ENCODE measurements around the gene TRIM33. TPM values are rescaled to one million over a fixed set of nuclear protein-coding genes. Genes with fewer than 3 reads are reported as not detected.

TRIM33 gene
- total RNA-seq, 3 donors from 2014 or later, result 28.6 to 38.1 (median 35.5) TPM

DNA sequence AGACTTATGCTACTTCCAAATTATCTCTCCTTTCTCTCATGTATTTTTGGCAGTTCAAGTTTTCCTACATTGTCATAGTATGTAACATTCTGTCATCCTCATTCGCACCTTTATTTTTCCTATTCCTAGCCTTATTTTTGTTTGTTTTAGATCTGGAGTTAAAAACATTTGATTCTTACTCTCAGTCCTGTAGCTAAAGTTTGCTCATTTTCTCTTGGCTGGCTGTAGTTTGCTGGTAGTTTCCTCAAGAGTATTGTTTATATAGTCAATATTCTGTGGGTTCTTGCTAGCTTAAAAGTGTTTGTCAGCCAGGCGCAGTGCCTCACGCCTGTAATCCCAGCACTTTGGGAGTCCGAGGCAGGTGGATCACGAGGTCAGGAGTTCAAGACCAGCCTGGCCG lies 29.8 kb upstream of the TRIM33 start:
- intact Hi-C loops (cut with DNase I, micrococcal nuclease), result no loop called here
- H3K36me3 ChIP-seq (ENCODE audit: low read depth), result no peaks in the 10 kb centered on the region
- H3K9me3 ChIP-seq, result no peaks in the 10 kb centered on the region
- H3K4me3 ChIP-seq, result no peak overlapping the region
- TF ChIP-seq, protein P1, sequence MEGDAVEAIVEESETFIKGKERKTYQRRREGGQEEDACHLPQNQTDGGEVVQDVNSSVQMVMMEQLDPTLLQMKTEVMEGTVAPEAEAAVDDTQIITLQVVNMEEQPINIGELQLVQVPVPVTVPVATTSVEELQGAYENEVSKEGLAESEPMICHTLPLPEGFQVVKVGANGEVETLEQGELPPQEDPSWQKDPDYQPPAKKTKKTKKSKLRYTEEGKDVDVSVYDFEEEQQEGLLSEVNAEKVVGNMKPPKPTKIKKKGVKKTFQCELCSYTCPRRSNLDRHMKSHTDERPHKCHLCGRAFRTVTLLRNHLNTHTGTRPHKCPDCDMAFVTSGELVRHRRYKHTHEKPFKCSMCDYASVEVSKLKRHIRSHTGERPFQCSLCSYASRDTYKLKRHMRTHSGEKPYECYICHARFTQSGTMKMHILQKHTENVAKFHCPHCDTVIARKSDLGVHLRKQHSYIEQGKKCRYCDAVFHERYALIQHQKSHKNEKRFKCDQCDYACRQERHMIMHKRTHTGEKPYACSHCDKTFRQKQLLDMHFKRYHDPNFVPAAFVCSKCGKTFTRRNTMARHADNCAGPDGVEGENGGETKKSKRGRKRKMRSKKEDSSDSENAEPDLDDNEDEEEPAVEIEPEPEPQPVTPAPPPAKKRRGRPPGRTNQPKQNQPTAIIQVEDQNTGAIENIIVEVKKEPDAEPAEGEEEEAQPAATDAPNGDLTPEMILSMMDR (IDR thresholded peaks at IDR 0.05), result no peak
- DNase-seq, result no peak
- H3K4me1 ChIP-seq (ENCODE audit: low read depth), result no peaks in the 10 kb centered on the region
- ATAC-seq, result no peak

DNA sequence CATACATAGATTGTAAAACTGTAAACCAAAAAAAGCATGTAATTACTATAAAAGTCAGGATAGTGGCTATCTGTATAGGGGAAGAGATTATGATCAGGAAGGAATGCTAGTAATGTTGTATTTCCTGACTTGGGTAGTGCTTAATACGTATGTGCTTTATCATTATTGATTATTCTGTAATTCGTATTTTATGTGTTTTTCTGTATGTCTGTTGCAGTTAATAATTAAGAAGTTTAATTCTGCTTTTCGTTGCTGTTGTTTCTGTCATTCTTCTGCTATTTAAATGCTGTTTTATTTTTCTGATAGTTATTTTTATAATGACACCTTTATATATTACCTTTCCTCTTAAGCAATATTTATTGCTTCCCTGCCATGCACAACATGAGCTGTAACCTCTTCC lies 29.3 kb upstream of the TRIM33 start:
- no peak for ATAC-seq
- Histone ChIP-seq H3K9me3 (no peaks in the 10 kb centered on the region), H3K4me1 (ENCODE audit: low read depth) (no peaks in the 10 kb centered on the region), H3K36me3 (ENCODE audit: low read depth) (no peaks in the 10 kb centered on the region), H3K4me3 (no peak overlapping the region)
- DNase-seq, result no peak
- intact Hi-C loops (cut with DNase I, micrococcal nuclease), result no loop called here
- TF ChIP-seq, protein P1 (IDR thresholded peaks at IDR 0.05), result no peak

DNA sequence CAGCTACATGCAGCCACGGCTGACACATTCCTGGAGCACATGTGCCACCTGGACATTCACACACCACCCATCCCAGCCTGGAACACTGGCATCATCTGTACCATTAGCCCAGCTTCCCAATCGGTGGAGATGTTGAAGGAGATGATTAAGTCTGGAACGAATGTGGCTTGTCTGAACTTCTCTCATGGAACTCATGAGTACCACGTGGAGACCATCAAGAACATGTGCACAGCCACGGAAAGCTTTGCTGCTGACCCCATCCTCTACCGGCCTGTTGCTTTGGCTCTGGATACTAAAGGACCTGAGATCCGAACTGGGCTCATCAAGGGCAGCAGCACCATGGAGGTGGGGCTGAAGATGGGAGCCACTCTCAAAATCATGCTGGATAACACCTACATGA lies 25.0 kb upstream of the TRIM33 start:
- no peaks in the 10 kb centered on the region for H3K9me3 ChIP-seq
- no peaks in the 10 kb centered on the region for H3K36me3 ChIP-seq (ENCODE audit: low read depth)
- ATAC-seq, result no peak
- H3K4me3 ChIP-seq, result no peak overlapping the region
- no peak for DNase-seq
- TF ChIP-seq, protein P1 (IDR thresholded peaks at IDR 0.05), result no peak
- no peaks in the 10 kb centered on the region for H3K4me1 ChIP-seq (ENCODE audit: low read depth)
- intact Hi-C loops (cut with DNase I, micrococcal nuclease), result no loop called here

DNA sequence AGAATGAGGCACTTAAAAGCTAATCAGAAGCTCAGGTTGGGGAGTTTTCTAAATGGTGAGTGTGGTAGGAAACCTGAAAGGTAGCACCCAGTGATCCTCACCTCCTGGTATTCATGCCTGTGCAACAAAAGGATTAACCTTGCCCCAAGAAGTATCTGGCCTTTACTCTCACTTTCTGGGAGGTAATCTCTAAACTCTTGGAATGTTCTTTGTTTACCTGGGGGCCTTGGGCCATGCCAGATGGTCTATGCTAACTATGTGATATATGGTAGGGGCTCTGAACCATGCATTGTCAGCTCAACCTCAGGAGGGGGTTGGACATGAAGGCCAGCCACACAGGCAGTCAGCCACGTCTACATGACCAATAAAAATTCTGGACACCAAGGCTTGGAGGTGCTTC lies 24.4 kb upstream of the TRIM33 start:
- intact Hi-C loops (cut with DNase I, micrococcal nuclease), result no loop called here
- no peak for DNase-seq
- H3K36me3 ChIP-seq (ENCODE audit: low read depth), result no peaks in the 10 kb centered on the region
- no peaks in the 10 kb centered on the region for H3K9me3 ChIP-seq
- ATAC-seq, result no peak
- H3K4me3 ChIP-seq, result no peak overlapping the region
- no peaks in the 10 kb centered on the region for H3K4me1 ChIP-seq (ENCODE audit: low read depth)
- TF ChIP-seq, protein P1 (IDR thresholded peaks at IDR 0.05), result no peak

DNA sequence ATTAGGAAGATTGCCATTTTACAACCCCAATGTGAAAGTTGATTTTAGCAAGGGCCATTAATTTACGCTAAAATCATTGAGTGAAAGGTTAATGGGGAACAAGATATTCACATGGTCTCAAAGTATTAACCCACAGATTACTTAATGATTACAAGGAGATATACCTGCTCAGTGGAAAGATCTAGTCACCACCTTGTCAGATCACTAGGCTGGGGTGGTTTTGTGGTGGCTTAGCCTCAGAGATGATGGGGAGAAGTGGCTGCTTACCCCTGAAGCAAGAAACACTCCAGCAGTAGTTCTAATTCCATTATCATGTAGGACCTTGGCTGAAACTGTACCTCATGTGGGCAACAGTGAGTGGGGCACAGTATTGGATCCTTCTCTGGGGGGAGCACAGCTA lies 20.1 kb upstream of the TRIM33 start:
- Histone ChIP-seq H3K9me3 (no peaks in the 10 kb centered on the region), H3K4me3 (no peak overlapping the region), H3K36me3 (ENCODE audit: low read depth) (no peaks in the 10 kb centered on the region), H3K4me1 (ENCODE audit: low read depth) (no peaks in the 10 kb centered on the region)
- no peak for ATAC-seq
- intact Hi-C loops (cut with DNase I, micrococcal nuclease), result no loop called here
- no peak for DNase-seq
- TF ChIP-seq, protein P1 (IDR thresholded peaks at IDR 0.05), result no peak

DNA sequence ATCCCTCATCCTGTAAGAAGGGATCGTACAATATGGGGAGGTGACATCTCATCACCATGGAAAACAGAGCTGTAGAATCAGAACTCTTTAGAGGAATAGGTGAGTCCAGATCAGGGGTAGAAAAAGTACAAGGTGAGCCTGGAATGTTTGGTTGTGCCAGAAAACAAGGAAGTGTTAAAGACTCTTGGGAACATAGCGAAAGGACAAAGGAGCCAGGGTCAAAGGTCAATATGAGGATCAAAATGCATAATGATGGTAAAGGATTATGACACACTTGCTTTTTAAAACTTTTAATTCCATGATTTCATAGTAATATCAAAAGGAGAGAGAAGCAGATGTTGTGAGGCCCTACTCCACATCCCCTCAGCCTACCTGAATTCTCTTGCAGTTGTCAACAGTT lies 19.2 kb upstream of the TRIM33 start:
- DNase-seq (no peak), ATAC-seq (no peak)
- intact Hi-C loops (cut with DNase I, micrococcal nuclease), result no loop called here
- no peak overlapping the region for H3K4me3 ChIP-seq
- H3K9me3 ChIP-seq, result no peaks in the 10 kb centered on the region
- no peaks in the 10 kb centered on the region for H3K4me1 ChIP-seq (ENCODE audit: low read depth)
- TF ChIP-seq, protein P1 (IDR thresholded peaks at IDR 0.05), result no peak
- H3K36me3 ChIP-seq (ENCODE audit: low read depth), result no peaks in the 10 kb centered on the region
